ENCODE data around the gene MAP3K9. TPM values are rescaled to one million over a fixed set of nuclear protein-coding genes. Genes with fewer than 3 reads are reported as not detected.

The MAP3K9 gene
- total RNA-seq, 1 experiment from 2014 or later, result 12.1 TPM

GRCh38 chr14:70707138-70708038 lies 101.9 kb downstream of the MAP3K9 start:
- H3K27ac ChIP-seq (ENCODE audit: low read length), result no peak overlapping the region
- intact Hi-C loops (cut with micrococcal nuclease; ENCODE audit: unreplicated experiment) (no loop called here), in situ Hi-C loops (cut with HindIII; ENCODE audit: low pct_unique_long_range_greater_than_20kb, low sequenced_read_pairs) (no loop called here)
- no peaks in the 10 kb centered on the region for H3K36me3 ChIP-seq (ENCODE audit: control insufficient read depth, insufficient read depth, low read length)
- TF ChIP-seq TCF7L2 (IDR thresholded peaks at IDR 0.05; ENCODE audit: low read depth, low read length) (no peak), REST (IDR thresholded peaks at IDR 0.05; ENCODE audit: insufficient read depth in 1 of 2, low read depth in 2 of 2, low read length in 1 of 2) (no peak), CTCF (IDR thresholded peaks at IDR 0.05) (no peak), SIN3A (IDR thresholded peaks at IDR 0.05; ENCODE audit: borderline replicate concordance, insufficient read depth, low read depth, low read length) (no peak), POLR2AphosphoS5 (IDR thresholded peaks at IDR 0.05; ENCODE audit: low read depth, low read length) (no peak)
- DNase-seq (ENCODE audit: low read depth, low spot score), result no peak
- POLR2A ChIA-PET, result no interaction called here
- no TSS peak for BruUV-seq (replicated peaks)
- CTCF ChIA-PET, result no interaction called here
- H3K4me1 ChIP-seq (ENCODE audit: control insufficient read depth, insufficient read depth, low read length), result no peaks in the 10 kb centered on the region
- H3K4me3 ChIP-seq (ENCODE audit: low read depth in 2 of 2, low read length in 2 of 2), result no peak overlapping the region
- no peaks in the 10 kb centered on the region for H3K9me3 ChIP-seq (ENCODE audit: control insufficient read depth, insufficient read depth, low read depth, low read length)
- H3K27me3 ChIP-seq (ENCODE audit: control insufficient read depth, insufficient read depth, low read length), result peaks cover 4% of the 10 kb centered on the region; the same call in 1 of the 2 replicates
- no peak for ATAC-seq

GRCh38 chr14:70706177-70706576 lies 103.1 kb downstream of the MAP3K9 start:
- Histone ChIP-seq H3K4me1 (ENCODE audit: control insufficient read depth, insufficient read depth, low read length) (no peaks in the 10 kb centered on the region), H3K9me3 (ENCODE audit: control insufficient read depth, insufficient read depth, low read depth, low read length) (no peaks in the 10 kb centered on the region), H3K27ac (ENCODE audit: low read length) (no peak overlapping the region), H3K4me3 (ENCODE audit: low read depth in 2 of 2, low read length in 2 of 2) (no peak overlapping the region), H3K36me3 (ENCODE audit: control insufficient read depth, insufficient read depth, low read length) (no peaks in the 10 kb centered on the region), H3K27me3 (ENCODE audit: control insufficient read depth, insufficient read depth, low read length) (peaks cover 4% of the 10 kb centered on the region; the same call in 1 of the 2 replicates)
- no TSS peak for BruUV-seq (replicated peaks)
- ATAC-seq (no peak), DNase-seq (ENCODE audit: low read depth, low spot score) (no peak)
- TF ChIP-seq SIN3A (IDR thresholded peaks at IDR 0.05; ENCODE audit: borderline replicate concordance, insufficient read depth, low read depth, low read length), result no peak
- no peak for TF ChIP-seq REST (IDR thresholded peaks at IDR 0.05; ENCODE audit: insufficient read depth in 1 of 2, low read depth in 2 of 2, low read length in 1 of 2)
- no peak for TF ChIP-seq POLR2AphosphoS5 (IDR thresholded peaks at IDR 0.05; ENCODE audit: low read depth, low read length)
- in situ Hi-C loops (cut with HindIII; ENCODE audit: low pct_unique_long_range_greater_than_20kb, low sequenced_read_pairs) (no loop called here), intact Hi-C loops (cut with micrococcal nuclease; ENCODE audit: unreplicated experiment) (no loop called here)
- ChIA-PET CTCF (interaction anchor here (0.6 kb wide), 1 partner anchor 9 kb away, joined by 5 read pairs; no protein-coding TSS in a partner anchor), POLR2A (no interaction called here)

Data from Panc1 (cell line).